GM19328 (cell line): ENCODE results near the gene CPAMD8.

Experiments used
- ATAC-seq: cut with Tn5 transposase; IDR thresholded peaks from one replicate; pipeline ENCODE4 v1.9.1; 2021; ENCODE audit warnings: mild to moderate bottlenecking, moderate library complexity; ENCODE audit not compliant: unreplicated experiment

CPAMD8 gene

GRCh38 chr19:17026706-17027534 is at the start of gene CPAMD8:
TSS of gene CPAMD8 (minus strand) at chr19:17026810. CDS start at chr19:17026642, 168 bp downstream.
- ATAC-seq, result no peak

GRCh38 chr19:17075864-17076542 is 49.4 kb upstream of the CPAMD8 start:
- no peak for ATAC-seq

- ATAC-seq, result peak; percentile 76
These were observed 48.6 kb upstream of the CPAMD8 start, which contains the start of the genes HAUS8 and MYO9B for GRCh38 chr19:17075035-17075863. TSS of gene HAUS8 (minus strand) at chr19:17075452. CDS start at chr19:17075422, 30 bp downstream. TSS of gene MYO9B (plus strand) at chr19:17075777. CDS start at chr19:17101718, 25,941 bp downstream.

GRCh38 chr19:17074634-17075034 is 48.0 kb upstream of the CPAMD8 start:
- no peak for ATAC-seq

GRCh38 chr19:17073869-17074633 is 47.4 kb upstream of the CPAMD8 start:
- ATAC-seq, result no peak

GRCh38 chr19:17070912-17071311 is 44.3 kb upstream of the CPAMD8 start:
- no peak for ATAC-seq

- ATAC-seq, result no peak
These were observed 43.8 kb upstream of the CPAMD8 start for GRCh38 chr19:17070421-17070820.

- no peak for ATAC-seq
These were observed 42.6 kb upstream of the CPAMD8 start for GRCh38 chr19:17069193-17069592.

GRCh38 chr19:17063428-17063827 is 36.8 kb upstream of the CPAMD8 start:
- no peak for ATAC-seq

GRCh38 chr19:17061691-17062090 is 35.1 kb upstream of the CPAMD8 start:
- ATAC-seq, result no peak

- no peak for ATAC-seq
These were observed 34.6 kb upstream of the CPAMD8 start for GRCh38 chr19:17061205-17061604.

GRCh38 chr19:17060802-17061201 is 34.2 kb upstream of the CPAMD8 start:
- no peak for ATAC-seq

- ATAC-seq, result no peak
These were observed 31.6 kb upstream of the CPAMD8 start for GRCh38 chr19:17058236-17058635.

GRCh38 chr19:17055636-17056035 is 29.0 kb upstream of the CPAMD8 start:
- ATAC-seq, result no peak

- ATAC-seq, result no peak
These were observed 28.1 kb upstream of the CPAMD8 start for GRCh38 chr19:17054746-17055145.

- no peak for ATAC-seq
These were observed 25.8 kb upstream of the CPAMD8 start for GRCh38 chr19:17052439-17052838.

- ATAC-seq, result no peak
These were observed 23.2 kb upstream of the CPAMD8 start for GRCh38 chr19:17049711-17050280.

- no peak for ATAC-seq
These were observed 22.4 kb upstream of the CPAMD8 start for GRCh38 chr19:17048885-17049453.

GRCh38 chr19:17045907-17046502 is 19.4 kb upstream of the CPAMD8 start:
- ATAC-seq, result no peak
